HG03432 (cell line): ENCODE data around the gene CTSZ.
"Not testable (repeated sequence)": the region's sequence is repeated elsewhere in the genome, so short reads cannot be mapped to it uniquely, and the experiment has no call there.

Source experiments
- ATAC-seq: cut with Tn5 transposase; IDR thresholded peaks from one replicate; pipeline ENCODE4 v1.9.1; 2021; ENCODE audit warnings: mild to moderate bottlenecking, moderate library complexity; ENCODE audit not compliant: unreplicated experiment

The CTSZ gene

GRCh38 chr20:58982406-58983114 lies 24.5 kb downstream of the CTSZ start:
- no peak for ATAC-seq

DNA sequence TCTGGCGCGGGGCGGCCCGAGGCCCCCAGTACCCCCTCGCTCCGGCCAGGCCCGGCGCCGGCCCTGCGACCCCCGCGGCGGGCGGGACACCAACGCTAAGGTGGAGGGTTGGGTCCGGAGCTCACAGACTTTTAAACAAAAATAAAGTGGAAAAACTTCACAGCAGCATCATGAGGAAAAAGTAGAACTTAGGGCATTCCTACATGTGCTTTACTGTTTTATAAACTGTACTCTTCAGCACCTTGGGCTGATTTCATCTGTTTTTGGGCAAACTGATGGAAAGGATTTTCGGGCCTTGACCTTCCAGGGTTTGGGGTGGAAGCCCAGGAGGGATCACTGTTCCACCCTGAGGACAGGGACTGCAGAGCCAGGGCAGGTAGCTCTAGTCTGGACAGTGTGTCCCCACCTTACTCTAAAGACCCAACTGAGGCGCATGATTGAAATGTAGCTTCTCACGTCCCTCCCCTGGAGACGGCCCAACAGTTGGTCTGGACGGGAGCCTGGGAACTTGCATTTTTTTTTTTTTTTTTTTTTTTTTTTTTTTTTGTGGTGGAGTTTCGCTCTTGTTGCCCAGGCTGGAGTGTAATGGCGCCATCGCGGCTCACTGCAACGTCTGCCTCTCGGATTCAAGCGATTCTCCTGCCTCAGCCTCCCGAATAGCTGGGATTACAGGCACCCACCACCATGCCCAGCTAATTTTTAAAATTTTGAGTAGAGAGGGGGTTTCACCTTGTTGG lies 25.3 kb downstream of the CTSZ start:
- ATAC-seq = peak; percentile 6

GRCh38 chr20:58980711-58981627 lies 26.1 kb downstream of the CTSZ start, which contains the start of gene NELFCD:
NELFCD (plus strand) TSS chr20:58981256; CDS start chr20:58981310, 54 bp downstream.
- ATAC-seq = peak; percentile 85

- no peak for ATAC-seq
Measured at GRCh38 chr20:58978351-58979190, 28.5 kb downstream of the CTSZ start.

DNA sequence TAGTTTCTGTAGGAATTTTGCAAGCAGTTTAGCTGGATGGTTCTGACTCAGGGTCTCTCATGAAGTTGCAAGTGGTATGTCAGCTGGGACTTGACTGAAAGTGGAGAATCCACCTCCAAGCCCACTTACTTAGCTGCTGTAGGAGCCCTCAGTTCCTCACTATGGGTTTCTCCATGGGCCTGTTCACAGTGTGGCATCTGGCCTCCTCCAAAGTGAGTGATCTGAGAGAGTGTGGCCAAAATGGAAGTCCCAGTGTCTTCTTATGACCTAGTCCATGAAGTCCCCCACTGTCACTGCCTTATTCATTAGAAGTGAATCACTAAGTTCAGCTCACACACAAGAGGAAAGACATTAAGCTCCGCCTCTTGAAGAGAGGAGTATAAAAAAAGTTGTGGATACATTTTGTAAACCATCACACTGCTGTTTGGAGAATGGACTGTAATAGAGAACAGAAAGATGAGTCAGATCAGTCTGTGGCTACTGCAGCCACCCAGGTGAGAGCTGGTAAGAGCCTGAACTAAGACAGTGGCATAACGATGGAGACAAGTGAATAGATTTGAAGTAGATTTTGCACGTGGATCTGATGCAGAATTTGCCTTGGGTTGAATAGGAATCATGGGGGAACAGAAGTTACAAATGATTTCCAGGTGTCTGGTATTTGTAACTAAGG lies 30.9 kb downstream of the CTSZ start:
- ATAC-seq = peak; percentile 29

DNA sequence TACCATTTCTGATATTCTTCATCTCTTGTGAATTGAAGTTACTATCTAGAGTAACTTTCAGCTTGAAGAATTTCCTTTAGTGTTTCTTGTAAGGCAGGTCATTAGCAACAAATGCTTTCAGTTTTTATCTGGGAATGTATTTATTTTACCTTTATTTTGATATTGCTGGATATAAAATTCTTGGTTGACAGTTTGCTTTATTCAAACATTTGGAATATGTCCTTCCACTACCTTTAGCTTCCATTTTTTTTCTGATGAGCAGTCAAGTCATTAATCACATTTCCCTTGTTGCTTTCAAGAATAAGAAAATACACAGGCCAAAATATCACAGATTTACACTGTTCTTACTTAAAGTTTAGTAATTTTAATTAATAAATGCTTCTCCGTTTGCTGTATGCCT lies 31.7 kb downstream of the CTSZ start:
- no peak for ATAC-seq

DNA sequence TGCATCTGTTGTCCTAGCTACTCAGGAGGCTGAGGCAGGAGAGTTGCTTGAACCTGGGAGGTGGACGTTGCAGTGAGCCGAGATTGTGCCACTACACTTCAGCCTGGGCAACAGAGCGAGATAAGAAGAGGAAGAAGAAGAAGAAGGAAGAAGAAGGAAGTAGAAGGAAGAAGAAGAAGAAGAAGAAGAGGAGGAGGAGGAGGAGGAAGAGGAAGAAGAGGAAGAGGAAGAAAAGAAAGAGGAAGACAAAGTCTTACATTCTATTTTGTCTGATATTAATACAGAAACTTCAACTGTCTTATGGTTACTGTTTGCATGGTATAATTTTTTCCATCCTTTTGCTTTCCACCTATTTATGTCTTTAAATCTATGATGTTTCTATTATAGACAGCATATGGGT lies 33.2 kb downstream of the CTSZ start:
- no peak for ATAC-seq

DNA sequence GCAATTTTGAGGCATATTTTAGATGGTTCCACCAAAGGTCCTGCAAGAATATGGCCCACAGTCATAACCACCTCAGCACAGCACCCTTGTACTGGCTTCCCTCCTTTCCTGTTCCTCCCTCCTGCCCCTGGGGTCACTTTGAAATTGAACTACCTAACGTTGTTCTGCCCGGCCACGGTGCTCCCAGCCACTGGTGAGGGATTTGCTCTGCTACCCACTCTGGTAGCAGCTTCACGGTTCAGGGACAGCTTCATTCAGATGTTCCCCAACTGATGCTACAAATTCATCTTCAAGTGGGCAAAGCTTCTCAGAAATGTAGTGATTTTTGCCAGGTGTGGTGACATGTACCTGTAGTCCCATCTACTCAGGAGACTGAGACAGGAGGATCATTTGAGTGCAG lies 33.9 kb downstream of the CTSZ start:
- ATAC-seq = no peak

GRCh38 chr20:58971429-58971828 lies 35.6 kb downstream of the CTSZ start:
- no peak for ATAC-seq

- ATAC-seq = no peak
Measured at GRCh38 chr20:58970146-58970545, 36.9 kb downstream of the CTSZ start.

GRCh38 chr20:58969439-58969838 lies 37.6 kb downstream of the CTSZ start:
- no peak for ATAC-seq

DNA sequence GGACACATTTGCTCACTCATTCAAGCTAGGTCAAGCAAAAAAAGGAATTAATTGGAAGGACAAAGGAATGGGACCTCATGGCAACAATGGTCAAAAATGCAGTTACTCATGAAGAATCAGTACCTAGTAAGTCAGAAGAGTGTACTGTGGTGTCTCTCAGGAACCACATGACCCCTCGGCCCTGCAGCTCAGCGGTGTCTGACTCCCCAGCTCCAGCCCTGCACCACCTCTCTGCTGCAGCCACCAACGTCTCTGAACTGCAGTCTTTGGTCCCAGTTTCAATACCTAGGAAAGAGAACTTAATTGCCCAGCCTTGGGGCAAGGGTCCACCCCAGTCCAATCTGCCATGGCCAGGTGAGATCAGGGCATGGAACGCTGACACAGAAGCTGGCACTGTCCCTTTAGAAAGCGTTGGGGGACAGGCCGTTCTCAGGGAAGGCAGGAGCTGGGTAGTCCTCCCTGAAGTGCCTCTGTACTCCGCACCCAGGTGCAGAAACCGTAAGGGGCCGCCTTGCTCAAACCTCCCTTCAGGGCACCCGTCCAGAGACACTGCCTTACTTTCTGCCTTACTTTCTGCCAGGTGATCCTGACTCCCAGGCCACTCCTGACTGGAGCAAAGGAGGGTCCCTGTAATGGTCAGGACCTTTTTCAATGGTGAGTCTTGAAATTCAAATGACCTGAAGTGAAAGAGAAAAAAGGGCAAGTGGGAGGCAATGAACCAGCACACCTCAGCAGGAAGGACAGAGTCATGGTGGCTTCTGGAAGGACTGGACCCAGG lies 39.2 kb downstream of the CTSZ start:
- no peak for ATAC-seq

DNA sequence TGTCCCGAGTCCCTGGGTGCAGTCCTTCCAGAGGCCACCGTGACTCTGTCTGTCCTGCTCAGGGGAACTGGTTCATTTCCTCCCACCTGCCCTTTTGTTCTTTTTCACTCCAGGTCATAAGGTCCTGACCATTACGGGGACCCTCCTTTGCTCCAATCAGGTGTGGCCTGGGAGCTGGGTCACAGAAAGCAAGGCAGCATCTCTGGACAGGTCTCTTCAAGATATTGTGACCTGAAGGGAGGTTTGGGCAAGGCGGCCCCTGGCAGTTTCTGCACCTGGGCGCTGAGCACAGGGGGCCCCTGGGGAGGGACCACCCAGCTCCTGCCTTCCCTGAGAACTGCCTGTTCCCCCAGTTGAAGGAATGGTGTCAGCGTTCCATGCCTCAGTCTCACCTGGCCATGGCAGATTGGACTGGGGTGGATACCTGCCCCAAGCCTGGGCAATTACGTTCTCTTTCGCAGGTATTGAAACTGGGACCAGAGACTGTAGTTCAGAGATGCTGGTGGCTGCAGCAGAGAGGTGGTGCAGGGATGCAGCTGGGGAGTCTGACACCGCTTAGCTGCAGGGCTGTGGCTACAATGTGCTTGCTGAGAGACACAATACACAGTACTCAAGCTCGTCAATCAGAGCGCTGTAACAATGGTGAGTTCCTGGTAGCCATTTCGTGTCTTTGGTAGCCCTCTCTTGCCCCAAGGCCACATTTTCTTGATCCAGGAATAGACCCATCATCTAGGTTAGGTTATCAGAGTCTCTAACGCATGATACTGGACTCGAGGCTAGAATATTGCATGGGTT lies 41.6 kb downstream of the CTSZ start:
- ATAC-seq = no peak

DNA sequence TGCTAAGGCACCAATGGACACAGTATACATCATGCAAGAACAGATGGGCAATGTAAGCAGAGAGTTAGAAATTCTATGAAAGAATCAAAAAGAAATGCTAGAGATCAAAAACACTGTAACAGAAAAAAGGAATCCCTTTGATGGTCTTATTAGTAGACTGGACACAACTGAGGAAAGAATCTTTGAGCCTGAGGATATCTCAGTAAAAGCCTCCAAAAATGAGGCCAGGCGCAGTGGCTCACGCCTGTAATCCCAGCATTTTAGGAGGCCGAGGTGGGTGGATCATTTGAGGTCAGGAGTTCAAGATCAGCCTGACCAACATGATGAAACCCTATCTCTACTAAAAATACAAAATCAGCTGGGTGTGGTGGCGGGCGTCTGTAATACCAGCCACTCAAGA lies 43.1 kb downstream of the CTSZ start:
- ATAC-seq = not testable (repeated sequence)

DNA sequence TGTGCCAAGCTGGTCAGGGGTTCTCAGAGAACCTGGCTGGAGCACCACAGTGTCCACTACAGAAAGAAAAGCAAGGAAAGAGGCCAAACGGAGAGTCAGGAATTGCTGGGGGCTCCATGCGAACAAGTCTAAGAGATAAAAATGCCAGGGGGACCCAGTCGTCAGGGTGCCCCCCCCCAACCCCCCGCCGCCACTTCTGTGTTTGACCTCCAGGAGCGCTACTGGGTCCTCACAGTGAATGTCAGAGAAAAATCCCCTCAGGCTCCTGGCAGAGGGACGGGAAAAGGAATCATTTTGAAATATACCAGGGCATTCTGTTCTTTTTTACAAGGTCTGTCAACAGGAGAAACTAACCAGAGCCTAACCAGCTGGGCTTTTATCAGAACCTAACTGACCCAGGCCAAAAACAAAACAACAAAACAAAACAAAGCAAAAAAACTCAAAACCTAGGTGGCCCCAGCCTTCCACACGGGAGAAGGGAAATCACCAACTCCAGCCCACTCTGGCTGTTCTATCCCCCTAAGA lies 43.9 kb downstream of the CTSZ start:
- ATAC-seq = no peak

DNA sequence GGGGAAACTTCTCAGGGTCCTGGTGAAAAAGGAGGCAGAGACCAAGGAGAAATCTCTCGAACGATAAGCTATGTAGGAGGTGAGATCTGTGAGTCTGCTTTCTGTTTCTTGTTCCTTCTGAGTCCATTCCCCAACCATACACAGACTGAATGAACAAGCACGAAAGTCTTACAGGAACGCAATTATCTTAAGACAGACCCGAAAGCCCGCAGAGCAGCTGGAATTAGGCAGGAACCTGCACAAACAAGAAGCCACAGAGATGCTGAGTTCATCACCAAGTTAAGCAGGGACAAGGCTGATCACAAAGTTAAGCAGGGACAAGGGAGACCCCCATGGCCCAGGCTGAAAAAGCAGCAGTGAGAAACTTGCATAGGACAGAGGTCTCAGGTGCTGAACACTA lies 47.4 kb downstream of the CTSZ start:
- ATAC-seq = no peak

GRCh38 chr20:58956078-58956477 lies 51.0 kb downstream of the CTSZ start:
- ATAC-seq = no peak

GRCh38 chr20:58953050-58953449 lies 54.0 kb downstream of the CTSZ start:
- no peak for ATAC-seq
